UCSD-AML1 (cell line): ENCODE data around the gene HDAC4.

ENCODE experiments used
- DNase-seq: peaks from one replicate; lab custom pipeline; 2025; ENCODE audit not compliant: unreplicated experiment; lab: John Stamatoyannopoulos, UW

Gene HDAC4

DNA sequence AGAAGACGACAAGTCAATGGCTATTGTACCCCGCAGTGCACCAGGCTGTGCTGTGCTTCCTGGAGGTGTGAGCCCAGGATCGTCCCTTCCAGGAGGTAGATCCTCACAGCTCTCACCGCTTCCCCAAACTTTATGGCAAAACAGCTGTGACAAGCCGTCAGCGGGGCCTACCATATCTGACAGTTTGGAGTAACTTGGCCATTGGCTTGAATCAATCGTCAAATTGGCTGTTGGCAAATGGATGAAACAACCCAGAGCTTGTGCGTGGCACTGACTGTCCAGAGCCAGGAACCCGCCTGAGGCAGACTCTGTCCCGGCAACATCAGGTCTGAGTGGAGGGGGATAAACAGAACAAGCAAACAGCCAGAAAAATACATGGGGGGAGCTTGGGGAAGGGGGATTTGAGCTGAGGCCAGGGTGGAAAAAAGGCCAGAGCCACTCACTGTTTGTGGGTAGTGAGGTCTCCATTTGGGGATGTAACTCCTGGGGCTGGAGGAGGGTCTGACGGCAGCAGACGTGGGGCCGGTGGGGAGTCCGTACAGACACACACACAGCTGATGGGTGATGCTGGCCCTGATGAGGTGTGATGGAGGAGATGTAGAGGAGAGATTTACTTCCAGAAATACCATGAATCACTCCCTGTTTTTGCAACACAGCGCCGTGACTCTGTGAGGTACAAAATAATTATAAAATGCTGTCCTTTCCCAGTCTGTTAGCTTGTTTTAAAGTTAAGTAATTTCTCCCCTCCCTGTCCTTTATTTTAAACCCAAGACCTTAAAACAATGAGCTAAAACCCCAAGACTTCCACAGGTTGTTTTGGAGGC is 378.2 kb downstream of the HDAC4 start:
- DNase-seq = no peak

DNA sequence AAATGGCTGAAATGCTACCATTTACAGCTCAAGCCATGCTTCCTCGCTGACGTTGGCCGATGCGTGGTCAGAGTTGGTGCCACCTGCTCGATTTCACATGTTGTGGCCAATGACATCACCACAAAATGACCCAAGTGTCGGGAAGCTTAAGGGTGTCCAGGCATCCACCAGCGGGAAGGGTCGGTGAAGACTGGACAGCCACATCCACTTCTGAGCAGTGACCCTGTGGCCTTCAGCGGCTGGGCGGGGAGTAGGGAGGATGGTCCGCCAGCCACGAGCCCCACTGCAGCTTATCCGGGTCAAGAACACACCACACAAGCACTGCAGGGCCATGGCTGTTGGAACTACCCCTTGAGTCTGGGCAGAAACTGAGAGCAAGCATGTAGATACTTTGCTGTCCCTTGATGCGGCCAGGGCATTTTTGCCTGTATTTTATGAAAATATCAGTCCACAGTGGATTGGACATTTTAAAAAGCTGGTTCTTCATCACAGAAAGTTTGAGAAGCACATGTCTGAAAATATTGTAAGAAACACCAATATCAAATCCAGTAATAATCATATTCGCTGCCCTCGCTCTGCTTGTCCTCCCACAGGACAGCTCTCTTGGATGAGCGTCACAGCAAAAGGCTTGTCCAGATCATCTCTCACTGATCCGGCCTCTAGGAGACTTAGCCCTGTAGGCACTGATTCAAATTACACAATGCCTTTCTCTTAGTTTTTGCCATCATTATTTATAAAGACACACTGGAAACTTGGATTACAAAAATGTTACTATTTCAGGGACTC is 379.0 kb downstream of the HDAC4 start:
- no peak for DNase-seq

DNA sequence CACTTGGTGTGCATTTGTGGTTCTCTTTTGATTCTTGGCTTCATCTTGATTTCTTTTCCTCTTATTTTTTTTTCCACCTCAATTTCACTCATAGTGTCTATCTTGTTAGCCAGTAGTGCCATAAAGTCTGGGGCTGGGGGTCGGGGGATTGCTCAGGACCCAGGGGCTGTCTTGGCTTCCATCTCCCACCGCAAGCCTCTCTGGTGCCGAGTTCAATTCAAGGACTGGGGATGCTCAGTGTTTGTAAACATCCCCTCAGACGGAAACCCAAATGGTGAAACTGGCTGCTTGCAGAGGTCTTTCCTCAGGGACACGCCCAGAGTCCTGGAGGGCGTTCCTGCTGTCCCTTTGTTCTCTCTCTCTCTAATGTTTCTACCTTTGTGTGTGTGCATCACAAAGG is 379.6 kb downstream of the HDAC4 start:
- DNase-seq = no peak

DNA sequence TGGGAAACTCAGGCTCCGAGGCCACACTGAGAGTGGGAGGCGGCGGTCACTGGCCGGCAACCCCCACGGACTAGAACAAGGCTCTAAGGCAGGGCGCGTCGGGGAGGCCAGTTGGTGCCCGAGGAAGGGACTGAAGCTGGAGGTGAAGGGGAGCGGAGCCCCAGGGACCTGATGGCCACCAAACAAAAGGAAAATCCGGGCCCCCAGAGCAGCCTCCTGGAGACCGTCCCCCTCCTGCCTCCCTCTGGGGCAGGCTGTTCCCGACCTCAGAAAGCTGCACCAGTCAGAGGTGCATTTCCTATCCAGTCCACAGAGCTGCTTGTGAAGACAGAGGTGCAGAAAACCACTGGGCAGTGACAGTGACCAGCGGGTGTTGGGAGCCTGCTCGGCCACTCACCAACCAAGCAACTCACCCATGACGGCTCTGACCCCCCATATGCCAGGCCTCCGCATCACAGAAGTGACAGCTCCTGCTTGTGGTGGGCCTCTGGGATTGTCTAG is 380.2 kb downstream of the HDAC4 start:
- no peak for DNase-seq

DNA sequence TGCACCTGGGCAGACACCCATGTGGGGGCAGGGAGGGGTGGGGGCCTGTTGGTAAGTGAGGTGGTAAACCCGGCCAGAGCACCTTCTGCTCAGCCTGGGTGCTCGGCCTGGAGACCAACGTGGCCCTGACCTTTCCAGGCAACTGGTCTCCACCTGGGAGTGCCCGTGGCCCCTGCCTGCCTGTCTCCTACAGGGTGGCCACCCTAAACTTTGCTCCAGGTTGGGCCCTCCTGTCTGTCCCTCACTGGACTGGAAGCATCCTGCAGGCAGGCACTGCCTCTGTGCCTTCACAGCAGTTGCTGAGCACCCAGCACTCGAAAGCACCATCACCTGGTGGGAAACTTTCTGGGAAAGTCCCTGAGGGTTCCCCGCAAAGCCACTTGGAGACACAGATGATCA is 381.6 kb downstream of the HDAC4 start:
- no peak for DNase-seq

DNA sequence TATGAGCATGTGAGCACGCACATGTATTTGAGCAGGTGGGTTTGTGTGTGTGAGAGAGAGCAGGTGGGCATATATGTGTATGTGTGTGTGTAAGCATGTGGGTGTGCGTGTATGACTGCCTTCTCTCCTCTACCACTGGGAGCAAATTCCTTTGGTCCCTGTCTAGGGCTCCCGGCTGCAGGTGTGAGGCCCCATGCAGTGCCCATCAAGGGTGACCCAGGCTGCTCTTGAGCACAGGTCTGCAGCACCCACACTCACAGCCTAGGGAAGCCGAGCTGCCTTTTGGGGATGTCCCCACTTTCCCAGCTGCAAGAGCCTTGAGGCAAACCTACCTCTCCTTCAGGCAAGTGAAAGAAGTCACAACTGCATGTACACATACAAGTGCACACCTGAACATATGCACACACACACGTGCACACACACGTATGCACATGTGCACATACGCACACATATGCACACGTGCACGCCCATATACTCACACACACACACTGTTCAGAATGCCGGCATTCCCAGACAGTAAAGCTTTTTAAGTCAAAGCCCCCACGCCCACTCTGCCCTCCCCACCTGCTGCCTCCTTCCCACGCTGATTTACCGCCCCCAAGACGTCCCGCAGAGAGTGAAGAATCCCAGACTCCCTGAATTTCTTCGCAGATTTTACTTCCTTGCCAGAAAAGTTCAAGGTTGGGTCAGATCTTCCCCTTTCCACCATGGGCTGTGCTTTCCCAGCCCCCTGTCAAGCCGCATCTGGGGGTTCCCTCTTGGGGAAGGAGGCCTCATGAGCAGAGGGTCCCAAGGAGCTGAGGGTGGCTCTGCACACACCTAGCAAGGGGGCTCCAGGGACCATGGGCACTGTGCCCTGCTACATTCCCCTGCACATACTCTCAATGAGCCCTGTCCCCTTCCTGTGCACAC is 382.3 kb downstream of the HDAC4 start:
- DNase-seq = no peak

DNA sequence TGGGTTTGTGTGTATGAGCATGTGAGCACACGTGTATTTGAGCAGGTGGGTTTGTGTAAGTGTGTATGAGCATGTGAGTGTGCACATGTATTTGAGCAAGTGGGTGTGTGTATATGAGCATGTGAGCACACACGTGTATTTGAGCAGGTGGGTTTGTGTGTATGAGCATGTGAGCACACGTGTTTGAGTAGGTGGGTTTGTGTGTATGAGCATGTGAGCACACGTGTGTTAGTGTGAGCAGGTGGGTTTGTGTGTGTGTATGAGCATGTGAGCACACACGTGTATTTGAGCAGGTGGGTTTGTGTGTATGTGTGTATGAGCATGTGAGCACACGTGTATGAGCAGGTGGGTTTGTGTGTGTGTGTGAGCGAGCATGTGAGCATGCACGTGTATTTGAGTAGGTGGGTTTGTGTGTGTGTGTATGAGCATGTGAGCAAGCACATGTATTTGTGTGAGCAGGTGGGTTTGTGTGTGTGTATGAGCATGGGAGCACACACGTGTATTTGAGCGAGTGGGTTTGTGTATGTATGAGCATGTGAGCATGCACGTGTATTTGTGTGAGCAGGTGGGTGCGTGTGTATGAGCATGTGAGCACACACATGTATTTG is 383.2 kb downstream of the HDAC4 start:
- no peak for DNase-seq

DNA sequence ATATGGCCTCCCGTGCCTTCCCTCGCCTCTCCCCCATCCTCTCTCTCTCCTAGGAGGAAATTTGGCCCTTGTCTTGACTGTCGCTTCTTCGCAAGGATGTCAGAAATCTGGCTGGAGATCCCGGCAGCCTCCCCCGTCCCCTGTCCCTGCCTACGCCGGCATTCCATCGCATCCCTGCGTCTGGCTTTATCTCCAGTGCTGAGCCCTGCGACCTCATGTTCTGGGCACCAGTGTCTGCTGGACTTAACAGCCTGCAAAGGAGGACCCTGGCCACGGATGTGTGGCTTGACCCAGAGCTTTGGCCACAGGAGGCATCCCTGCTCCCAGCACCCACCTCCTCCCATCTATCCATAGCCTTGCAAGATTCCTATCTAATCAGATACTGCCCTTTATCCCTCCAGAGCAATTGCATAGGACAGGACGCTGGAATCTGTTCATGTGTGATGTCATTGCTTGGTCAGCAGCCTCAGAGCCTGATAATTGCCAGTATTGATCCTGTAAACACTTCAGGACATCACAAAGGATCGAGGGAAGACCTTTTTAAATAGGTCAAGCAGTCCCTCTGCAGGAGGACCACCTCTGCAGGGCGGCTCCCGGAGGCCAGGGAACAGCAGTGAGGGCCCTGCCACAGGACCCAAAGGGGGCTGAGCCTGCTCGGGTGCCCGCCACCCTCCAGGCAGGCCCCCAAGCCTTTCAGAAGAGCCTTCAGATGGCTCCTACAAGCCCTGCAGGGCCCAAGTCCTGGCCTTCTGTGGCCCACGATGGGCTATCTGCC is 384.7 kb downstream of the HDAC4 start:
- no peak for DNase-seq

DNA sequence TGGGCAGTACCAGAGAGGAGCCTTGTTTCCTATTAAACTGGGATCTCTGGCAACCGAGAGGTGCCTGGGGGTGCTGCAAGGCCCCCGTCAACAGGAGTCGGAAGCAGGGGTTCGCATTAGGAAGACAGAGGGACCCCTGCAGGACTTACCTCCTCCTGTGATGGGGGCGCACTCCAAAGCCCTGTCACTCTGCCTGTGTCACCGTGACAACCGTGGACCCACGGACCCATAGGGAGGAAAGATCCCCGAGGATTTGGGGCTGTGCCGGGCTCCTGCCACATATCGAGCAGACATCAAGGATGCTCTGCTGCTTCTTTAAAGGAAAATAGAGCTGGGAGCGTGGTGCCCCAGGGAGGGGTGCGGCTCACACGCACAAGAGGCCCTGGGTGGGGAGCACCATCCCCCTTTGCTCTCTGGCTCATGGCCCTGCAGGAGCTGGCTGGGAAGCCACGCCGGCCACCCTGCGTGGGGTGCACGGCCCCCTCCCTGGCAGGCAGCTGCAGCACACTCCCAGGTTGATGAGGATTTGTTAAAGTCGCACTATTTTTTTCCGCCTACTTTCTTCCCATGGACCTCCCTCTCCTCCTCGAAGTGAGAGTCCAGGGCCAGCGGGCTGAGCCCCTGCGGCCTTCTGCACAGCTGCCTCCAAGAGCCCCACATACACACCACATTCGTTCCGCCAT is 385.5 kb downstream of the HDAC4 start:
- no peak for DNase-seq

DNA sequence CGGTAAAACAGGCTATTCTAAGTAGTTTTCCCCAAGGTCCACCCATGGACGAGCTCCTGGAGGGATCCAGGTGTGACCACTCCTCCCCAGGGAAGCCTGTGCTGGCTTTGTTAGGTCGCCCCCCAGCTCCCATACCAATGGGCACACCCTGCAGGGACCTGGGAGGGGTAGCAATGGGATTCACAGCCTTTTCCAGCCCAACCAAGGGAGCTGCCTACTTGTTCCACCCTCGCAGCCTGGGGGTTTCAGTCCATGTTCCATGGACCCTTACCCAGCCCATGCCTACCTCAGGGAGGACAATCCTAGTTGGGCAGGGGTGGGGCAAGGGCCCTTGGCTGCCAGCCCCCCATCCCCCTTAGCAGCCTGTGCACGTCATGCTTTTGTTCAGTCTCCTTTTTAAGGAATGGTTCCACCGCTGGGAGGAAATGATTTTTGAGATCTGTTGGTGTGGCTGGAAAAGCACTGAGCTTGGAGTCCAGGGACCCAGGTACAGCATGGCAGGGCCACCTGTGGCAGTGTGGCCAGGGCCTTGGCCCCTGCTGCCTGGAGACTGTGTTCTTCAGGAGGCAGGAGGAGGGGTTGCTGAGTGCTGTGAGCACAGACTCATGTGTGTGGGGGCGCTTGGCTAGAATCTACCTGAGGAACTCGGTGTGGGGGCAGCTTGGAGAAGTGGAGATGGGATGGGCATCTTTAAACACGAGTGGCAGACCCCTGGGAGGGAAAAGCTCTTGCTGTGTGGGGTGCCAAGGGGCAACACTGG is 386.2 kb downstream of the HDAC4 start:
- DNase-seq = no peak

DNA sequence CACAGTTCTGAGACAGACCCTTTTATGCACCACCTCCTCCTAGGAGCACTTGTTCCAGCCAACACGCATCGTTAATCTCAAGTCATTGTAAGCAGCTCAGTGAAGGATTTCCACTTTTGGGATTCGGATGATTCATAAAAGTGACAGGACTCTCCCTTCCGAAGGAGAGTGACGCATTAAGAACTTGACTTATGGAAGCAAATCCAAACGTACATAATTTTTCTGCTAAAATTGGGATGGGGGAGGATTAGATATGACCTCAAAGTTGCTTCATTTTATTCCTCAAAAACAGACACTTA is 387.2 kb downstream of the HDAC4 start:
- no peak for DNase-seq

DNA sequence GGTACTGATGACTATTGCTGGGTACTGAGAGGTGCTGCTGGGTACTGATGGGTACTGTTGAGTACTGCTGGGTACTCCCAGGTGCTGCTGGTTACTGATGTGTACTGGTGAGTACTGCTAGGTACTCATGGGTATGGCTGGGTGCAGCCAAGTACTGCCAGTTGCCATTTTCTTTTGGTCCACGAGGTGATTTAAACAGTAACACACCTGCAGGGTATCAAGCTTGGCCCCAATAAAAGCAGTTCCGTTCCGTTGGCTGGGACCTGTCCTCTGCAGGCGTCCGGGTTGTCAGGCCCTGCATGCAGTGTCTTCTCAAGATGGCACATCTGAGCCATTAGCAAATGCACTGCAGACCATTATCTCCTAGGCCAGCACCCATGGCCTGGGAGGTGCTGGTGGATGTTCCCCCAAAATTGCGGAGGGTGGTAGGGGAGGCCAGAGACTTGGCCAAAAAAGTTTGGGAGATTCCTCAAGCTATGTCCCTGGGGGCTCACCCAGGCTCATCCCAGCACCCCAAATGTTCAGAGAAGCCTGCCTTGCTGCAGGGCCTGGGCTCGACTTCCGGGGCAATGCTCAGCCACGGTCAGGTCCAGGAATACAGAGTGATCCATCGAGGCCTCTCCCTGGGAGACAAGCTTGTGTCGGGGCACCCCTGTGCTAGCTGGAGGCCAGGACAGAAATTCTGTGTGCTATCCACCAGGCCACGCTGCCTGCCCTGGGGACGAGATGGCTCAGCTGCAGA is 387.7 kb downstream of the HDAC4 start:
- no peak for DNase-seq

DNA sequence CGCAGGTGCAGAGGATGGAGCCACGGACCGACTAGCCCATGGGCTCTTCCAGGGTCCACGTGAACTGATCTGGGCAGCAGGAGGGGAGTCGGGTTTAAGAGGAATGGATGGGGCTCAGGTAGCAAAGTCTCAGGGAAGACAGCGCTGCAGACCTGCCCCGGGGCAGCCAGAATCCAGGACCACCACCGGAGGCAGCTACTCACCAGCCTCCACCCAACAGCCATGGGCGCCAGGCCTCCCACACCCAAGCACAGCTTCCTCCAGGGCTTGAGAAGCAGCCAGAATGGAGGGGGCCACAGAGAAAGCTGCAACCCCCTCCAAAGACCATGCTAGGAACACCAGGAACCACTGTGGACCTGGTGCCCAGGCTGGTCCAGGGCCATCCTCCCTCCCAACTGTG is 388.6 kb downstream of the HDAC4 start:
- DNase-seq = no peak

DNA sequence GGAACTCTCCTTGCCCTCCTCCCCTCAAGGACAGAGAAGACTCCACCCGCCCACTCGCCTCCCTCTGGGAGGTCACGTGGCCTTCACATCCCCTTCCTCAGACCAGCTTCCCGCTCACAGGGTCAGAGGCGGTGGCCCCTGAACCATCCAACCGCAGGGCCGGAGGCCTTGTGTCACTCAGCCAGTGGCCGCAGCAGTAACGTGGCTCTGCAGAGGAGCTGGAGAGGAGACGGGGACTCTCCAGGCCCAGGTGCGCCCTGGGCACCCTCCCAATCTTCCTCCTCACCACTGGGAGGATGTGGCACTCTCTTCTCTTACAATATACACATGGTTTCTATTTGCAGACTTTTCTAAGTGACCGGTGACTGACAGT is 391.2 kb downstream of the HDAC4 start:
- DNase-seq = no peak

DNA sequence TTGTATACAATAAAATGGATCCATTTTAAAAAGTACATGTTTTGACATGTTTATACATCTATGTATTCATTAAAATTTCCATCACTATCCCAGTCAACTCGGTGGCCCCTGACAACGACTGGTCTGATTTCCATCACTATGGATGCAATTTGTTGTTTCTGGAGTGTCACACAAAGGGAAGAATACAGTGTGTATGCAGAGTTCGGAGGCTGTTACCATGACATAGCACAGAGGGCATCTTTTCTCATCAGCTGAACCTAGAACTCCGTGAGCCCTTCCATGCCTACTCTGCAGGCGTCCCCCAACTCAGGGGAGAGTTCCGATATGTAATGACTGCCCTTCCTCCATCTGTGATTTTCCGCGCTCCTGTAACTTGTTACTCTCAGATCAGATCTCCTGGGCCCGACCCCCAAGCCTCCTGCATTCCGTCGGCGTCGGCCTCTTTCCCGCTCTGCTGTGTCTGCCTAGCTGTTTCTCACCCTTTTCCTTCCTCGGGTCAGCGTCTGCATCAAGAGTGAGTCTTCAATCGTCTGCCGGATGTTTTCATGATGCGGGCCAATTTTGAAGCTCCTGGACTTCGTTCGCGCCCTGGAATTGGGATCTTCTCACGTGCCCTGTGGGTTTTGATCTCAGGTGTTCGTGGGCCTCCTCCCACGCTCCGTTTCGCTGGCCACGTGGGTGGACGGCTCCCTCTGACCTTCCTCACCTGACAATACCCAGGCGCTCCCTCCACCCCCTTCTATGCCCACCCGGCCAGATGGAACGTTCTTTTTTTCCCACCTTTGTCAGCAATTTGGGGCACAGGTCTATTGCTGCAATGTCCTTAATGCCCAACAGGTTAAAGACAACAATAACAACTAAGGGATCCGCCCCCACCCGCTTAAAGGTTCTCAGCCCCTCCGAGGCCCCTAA is 391.9 kb downstream of the HDAC4 start:
- no peak for DNase-seq

DNA sequence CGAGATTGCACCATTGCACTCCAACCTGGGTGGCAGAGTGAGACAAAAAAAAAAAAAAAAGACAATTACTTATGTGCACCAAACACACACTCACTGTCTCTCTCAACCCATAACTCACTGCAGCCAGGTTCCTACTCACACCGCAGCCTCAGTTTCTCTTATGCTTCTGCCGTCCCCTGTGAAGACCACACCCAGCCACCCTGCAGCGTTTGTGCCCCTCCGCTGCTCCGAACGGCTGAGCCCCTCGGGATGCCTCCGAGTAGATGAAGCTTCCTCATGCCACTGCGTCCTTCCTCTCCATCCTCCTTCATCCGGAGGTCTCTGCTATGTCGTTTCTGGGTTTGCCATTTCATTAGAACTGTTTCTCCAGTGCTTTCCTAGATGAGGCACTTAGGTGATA is 392.8 kb downstream of the HDAC4 start:
- DNase-seq = no peak

DNA sequence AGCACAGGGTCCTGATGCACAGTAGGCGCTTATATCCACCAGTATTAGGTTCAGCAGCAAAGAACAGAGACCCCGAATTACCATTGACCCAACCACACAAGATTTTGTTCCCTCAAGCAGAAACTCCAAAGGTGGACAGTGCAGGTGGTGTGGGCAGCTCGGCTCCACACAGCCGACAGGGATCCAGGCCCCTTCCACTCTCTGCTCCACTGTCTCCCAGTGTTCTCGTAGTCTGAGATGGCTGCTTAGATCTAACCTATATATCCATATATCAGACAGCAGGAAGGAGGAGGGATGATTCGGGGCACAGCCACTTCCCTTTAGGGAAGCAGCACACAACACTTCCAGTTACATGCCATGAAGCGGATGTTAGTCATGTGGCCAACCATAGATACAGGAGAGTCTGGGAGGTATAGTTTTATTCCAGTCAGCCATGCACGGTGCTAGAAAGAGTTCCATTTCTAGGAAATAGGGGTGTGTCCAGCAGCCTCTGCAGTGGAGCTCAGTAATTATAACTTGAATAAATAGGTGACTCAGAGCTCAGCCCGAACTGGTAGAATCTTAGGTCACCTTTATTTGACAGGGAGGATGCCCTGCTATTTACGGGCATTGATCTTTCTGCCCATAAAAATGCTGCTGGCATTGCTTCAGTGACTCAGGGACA is 394.1 kb downstream of the HDAC4 start:
- DNase-seq = no peak
